ENCODE results near the gene FYB1. TPM values are rescaled to one million over a fixed set of nuclear protein-coding genes. Genes with fewer than 3 reads are reported as not detected.

Gene FYB1
- total RNA-seq, 3 donors from 2014 or later (not counting 1 experiment from before 2014, with no cell fraction given): 277 to 340 (median 295) TPM

DNA sequence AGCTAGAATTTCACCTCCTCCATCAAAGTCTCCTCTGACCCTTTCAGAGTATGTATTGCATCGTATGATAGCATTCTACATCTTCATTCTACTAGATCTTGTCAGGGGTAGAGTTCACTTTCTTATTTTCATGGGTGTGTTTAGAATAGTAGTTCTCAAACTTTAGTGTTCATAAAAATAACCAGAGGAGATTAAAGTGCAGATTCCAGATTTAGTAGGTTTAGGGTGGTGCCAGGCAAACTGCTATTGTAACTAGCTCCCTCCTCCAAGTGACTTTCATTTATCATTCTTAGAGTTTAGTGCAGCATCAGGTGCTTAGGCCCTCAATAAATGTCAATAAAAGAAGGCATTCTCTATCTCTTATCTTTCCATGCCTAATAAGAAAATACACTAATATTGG is 7.2 kb upstream of the FYB1 start:
- H3K4me1 ChIP-seq (ENCODE audit: control insufficient read depth, insufficient read depth, low read length): peaks cover 6% of the 10 kb centered on the region
- H3K4me3 Mint-ChIP-seq: no peak overlapping the region
- ATAC-seq (no peak), DNase-seq (no peak)
- H3K4me3 ChIP-seq (ENCODE audit: low read length): no peak overlapping the region
- H3K36me3 ChIP-seq (ENCODE audit: control insufficient read depth, insufficient read depth, low read length): peaks cover 3% of the 10 kb centered on the region
- peaks cover 48 to 57% of the 10 kb centered on the region in 2 donors for H3K4me1 Mint-ChIP-seq
- WGBS (ENCODE audit: insufficient coverage): no CpG with 5 or more reads among the region's 1 CpG
- H3K27me3 Mint-ChIP-seq (ENCODE audit: low read depth in 2 of 2): no peaks in the 10 kb centered on the region
- no peaks in the 10 kb centered on the region for H3K9me3 Mint-ChIP-seq
- H3K27ac ChIP-seq (ENCODE audit: low read length): no peak overlapping the region
- H3K36me3 Mint-ChIP-seq: no peaks in the 10 kb centered on the region
- intact Hi-C loops (cut with micrococcal nuclease): no loop called here
- no peaks in the 10 kb centered on the region for H3K9me3 ChIP-seq (ENCODE audit: control insufficient read depth, insufficient read depth, low read length)
- TF ChIP-seq, protein P1, sequence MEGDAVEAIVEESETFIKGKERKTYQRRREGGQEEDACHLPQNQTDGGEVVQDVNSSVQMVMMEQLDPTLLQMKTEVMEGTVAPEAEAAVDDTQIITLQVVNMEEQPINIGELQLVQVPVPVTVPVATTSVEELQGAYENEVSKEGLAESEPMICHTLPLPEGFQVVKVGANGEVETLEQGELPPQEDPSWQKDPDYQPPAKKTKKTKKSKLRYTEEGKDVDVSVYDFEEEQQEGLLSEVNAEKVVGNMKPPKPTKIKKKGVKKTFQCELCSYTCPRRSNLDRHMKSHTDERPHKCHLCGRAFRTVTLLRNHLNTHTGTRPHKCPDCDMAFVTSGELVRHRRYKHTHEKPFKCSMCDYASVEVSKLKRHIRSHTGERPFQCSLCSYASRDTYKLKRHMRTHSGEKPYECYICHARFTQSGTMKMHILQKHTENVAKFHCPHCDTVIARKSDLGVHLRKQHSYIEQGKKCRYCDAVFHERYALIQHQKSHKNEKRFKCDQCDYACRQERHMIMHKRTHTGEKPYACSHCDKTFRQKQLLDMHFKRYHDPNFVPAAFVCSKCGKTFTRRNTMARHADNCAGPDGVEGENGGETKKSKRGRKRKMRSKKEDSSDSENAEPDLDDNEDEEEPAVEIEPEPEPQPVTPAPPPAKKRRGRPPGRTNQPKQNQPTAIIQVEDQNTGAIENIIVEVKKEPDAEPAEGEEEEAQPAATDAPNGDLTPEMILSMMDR (IDR thresholded peaks at IDR 0.05): no peak
- no peaks in the 10 kb centered on the region for H3K27me3 ChIP-seq (ENCODE audit: control insufficient read depth, insufficient read depth, low read length)
- H3K27ac Mint-ChIP-seq: peak overlapping the region; percentile 6 to 22

- Histone ChIP-seq H3K36me3 (ENCODE audit: control insufficient read depth, insufficient read depth, low read length) (peaks cover 3% of the 10 kb centered on the region), H3K4me3 (ENCODE audit: low read length) (no peak overlapping the region), H3K4me1 (ENCODE audit: control insufficient read depth, insufficient read depth, low read length) (peaks cover 6% of the 10 kb centered on the region), H3K27ac (ENCODE audit: low read length) (no peak overlapping the region), H3K9me3 (ENCODE audit: control insufficient read depth, insufficient read depth, low read length) (no peaks in the 10 kb centered on the region), H3K27me3 (ENCODE audit: control insufficient read depth, insufficient read depth, low read length) (no peaks in the 10 kb centered on the region)
- no peak for DNase-seq
- H3K27me3 Mint-ChIP-seq (ENCODE audit: low read depth in 2 of 2): no peaks in the 10 kb centered on the region
- TF ChIP-seq, protein P1 (IDR thresholded peaks at IDR 0.05): no peak
- H3K9me3 Mint-ChIP-seq: no peaks in the 10 kb centered on the region
- H3K4me3 Mint-ChIP-seq: no peak overlapping the region
- intact Hi-C loops (cut with micrococcal nuclease): no loop called here
- peaks cover 47 to 52% of the 10 kb centered on the region in 2 donors for H3K4me1 Mint-ChIP-seq
- H3K27ac Mint-ChIP-seq: peak overlapping the region; percentile 6 to 22
- no peak for ATAC-seq
- WGBS (ENCODE audit: insufficient coverage): 91% methylated on average over 3 of the region's 3 CpGs
- no peaks in the 10 kb centered on the region for H3K36me3 Mint-ChIP-seq
Measured at GRCh38 chr5:39226100-39226451, 6.7 kb upstream of the FYB1 start.

- no peak overlapping the region for H3K4me3 Mint-ChIP-seq
- TF ChIP-seq, protein P1 (IDR thresholded peaks at IDR 0.05): no peak
- intact Hi-C loops (cut with micrococcal nuclease): no loop called here
- peaks cover 46 to 53% of the 10 kb centered on the region in 2 donors for H3K4me1 Mint-ChIP-seq
- Histone ChIP-seq H3K4me3 (ENCODE audit: low read length) (no peak overlapping the region), H3K36me3 (ENCODE audit: control insufficient read depth, insufficient read depth, low read length) (peaks cover 3% of the 10 kb centered on the region), H3K27me3 (ENCODE audit: control insufficient read depth, insufficient read depth, low read length) (no peaks in the 10 kb centered on the region), H3K27ac (ENCODE audit: low read length) (no peak overlapping the region), H3K9me3 (ENCODE audit: control insufficient read depth, insufficient read depth, low read length) (no peaks in the 10 kb centered on the region), H3K4me1 (ENCODE audit: control insufficient read depth, insufficient read depth, low read length) (peaks cover 6% of the 10 kb centered on the region)
- WGBS (ENCODE audit: insufficient coverage): 87% methylated on average over 1 of the region's 2 CpGs
- peak overlapping the region; percentile 6 to 22 for H3K27ac Mint-ChIP-seq
- H3K9me3 Mint-ChIP-seq: no peaks in the 10 kb centered on the region
- DNase-seq (no peak), ATAC-seq (no peak)
- no peaks in the 10 kb centered on the region for H3K36me3 Mint-ChIP-seq
- no peaks in the 10 kb centered on the region for H3K27me3 Mint-ChIP-seq (ENCODE audit: low read depth in 2 of 2)
Measured at GRCh38 chr5:39225405-39226099, 6.2 kb upstream of the FYB1 start.

Data from natural killer cell (primary cell).